Measurements from ENCODE around the gene PSMB2.

The PSMB2 gene

GRCh38 chr1:35650416-35650815 lies 9.1 kb upstream of the PSMB2 start:
- TF ChIP-seq CREB5 (CRISPR knock-in tag; IDR thresholded peaks at IDR 0.05; ENCODE audit: low read depth) (no peak), ARNTL (CRISPR knock-in tag; IDR thresholded peaks at IDR 0.05; ENCODE audit: borderline replicate concordance, low read depth) (no peak), ZNF8 (CRISPR knock-in tag; IDR thresholded peaks at IDR 0.05) (no peak)
- no peak for ATAC-seq

GRCh38 chr1:35646043-35646442 lies 4.7 kb upstream of the PSMB2 start:
- TF ChIP-seq BACH2 (CRISPR knock-in tag; IDR thresholded peaks at IDR 0.05; ENCODE audit: borderline replicate concordance) (no peak), CREB5 (CRISPR knock-in tag; IDR thresholded peaks at IDR 0.05; ENCODE audit: low read depth) (no peak), ISL1 (CRISPR knock-in tag; IDR thresholded peaks at IDR 0.05) (no peak), PPARA (CRISPR knock-in tag; IDR thresholded peaks at IDR 0.05; ENCODE audit: borderline replicate concordance) (no peak), ZNF8 (CRISPR knock-in tag; IDR thresholded peaks at IDR 0.05) (no peak), TSHZ2 (CRISPR knock-in tag; IDR thresholded peaks at IDR 0.05) (no peak), OSR1 (CRISPR knock-in tag; IDR thresholded peaks at IDR 0.05) (no peak), ZNF565 (CRISPR knock-in tag; conservative IDR thresholded peaks at IDR 0.05; ENCODE audit: low read depth) (no peak), GLIS3 (CRISPR knock-in tag; IDR thresholded peaks at IDR 0.05) (no peak), ZFP30 (CRISPR knock-in tag; IDR thresholded peaks at IDR 0.05) (no peak), TOX (CRISPR knock-in tag; IDR thresholded peaks at IDR 0.05; ENCODE audit: borderline replicate concordance) (no peak), SNAI2 (CRISPR knock-in tag; IDR thresholded peaks at IDR 0.05) (no peak), ARNTL (CRISPR knock-in tag; IDR thresholded peaks at IDR 0.05; ENCODE audit: borderline replicate concordance, low read depth) (no peak), ZNF70 (CRISPR knock-in tag; IDR thresholded peaks at IDR 0.05) (no peak), ZC3H10 (CRISPR knock-in tag; IDR thresholded peaks at IDR 0.05) (no peak), ESRRG (CRISPR knock-in tag; IDR thresholded peaks at IDR 0.05) (no peak)

GRCh38 chr1:35644204-35644603 lies 2.9 kb upstream of the PSMB2 start:
- ATAC-seq: no peak
- TF ChIP-seq CREB5 (CRISPR knock-in tag; IDR thresholded peaks at IDR 0.05; ENCODE audit: low read depth) (no peak), ZNF70 (CRISPR knock-in tag; IDR thresholded peaks at IDR 0.05) (no peak), CSDC2 (CRISPR knock-in tag; IDR thresholded peaks at IDR 0.05) (no peak), POU6F1 (CRISPR knock-in tag; IDR thresholded peaks at IDR 0.05; ENCODE audit: borderline replicate concordance, low read depth) (no peak), RARB (CRISPR knock-in tag; IDR thresholded peaks at IDR 0.05) (no peak), SNAI2 (CRISPR knock-in tag; IDR thresholded peaks at IDR 0.05) (no peak), TSHZ2 (CRISPR knock-in tag; IDR thresholded peaks at IDR 0.05) (no peak), ISL1 (CRISPR knock-in tag; IDR thresholded peaks at IDR 0.05) (no peak), TCF4 (CRISPR knock-in tag; IDR thresholded peaks at IDR 0.05; ENCODE audit: borderline replicate concordance) (no peak), PATZ1 (CRISPR knock-in tag; IDR thresholded peaks at IDR 0.05; ENCODE audit: borderline replicate concordance) (no peak), ARNTL (CRISPR knock-in tag; IDR thresholded peaks at IDR 0.05; ENCODE audit: borderline replicate concordance, low read depth) (no peak), OSR1 (CRISPR knock-in tag; IDR thresholded peaks at IDR 0.05) (no peak), CSRNP3 (CRISPR knock-in tag; IDR thresholded peaks at IDR 0.05) (no peak), ZC3H10 (CRISPR knock-in tag; IDR thresholded peaks at IDR 0.05) (no peak), ZNF565 (CRISPR knock-in tag; conservative IDR thresholded peaks at IDR 0.05; ENCODE audit: low read depth) (no peak), TOX (CRISPR knock-in tag; IDR thresholded peaks at IDR 0.05; ENCODE audit: borderline replicate concordance) (no peak), ZFP30 (CRISPR knock-in tag; IDR thresholded peaks at IDR 0.05) (no peak)

More at GRCh38 chr1:35646043-35646442, 4.7 kb upstream of the PSMB2 start:
- no peak for ATAC-seq

Data from SK-N-SH treated with all-trans-retinoic acid at 6 μM for 48 hours (cell line).